Upper lobe of left lung (tissue), 6 donors: ENCODE measurements around the gene SELENOH. TPM values are rescaled to one million over a fixed set of nuclear protein-coding genes. Genes with fewer than 3 reads are reported as not detected.

ENCODE experiments used
- ATAC-seq, 2 donors: fragments of 200-7000 bp; cut with Tn5 transposase; one replicate each; pipeline ENCODE4 v1.9.1; 2022; ENCODE audit warnings: mild to moderate bottlenecking in 2 of 2, moderate library complexity in 2 of 2; ENCODE audit not compliant: low FRiP score in 2 of 2
- DNase-seq, 2 donors: peaks; one replicate each; pipeline ENCODE4 v3.0.0-alpha.2; 2019 to 2020
- H3K27ac ChIP-seq, 4 donors: fragments of 200-600 bp; sonication (generic); one replicate each; pipeline ENCODE4 v1.5.1; 2016 to 2019
- H3K27me3 ChIP-seq, 4 donors: fragments of 200-600 bp; sonication (generic); one replicate each; pipeline ENCODE4 v1.5.1; 2017 to 2019
- H3K36me3 ChIP-seq, 4 donors: fragments of 200-600 bp; sonication (generic); one replicate each; pipeline ENCODE4 v1.5.1; 2016 to 2019
- H3K4me1 ChIP-seq, 4 donors: fragments of 200-600 bp; sonication (generic); one replicate each; pipeline ENCODE4 v1.5.1; 2018 to 2019
- H3K4me3 ChIP-seq, 4 donors: fragments of 200-600 bp; sonication (generic); one replicate each; pipeline ENCODE4 v1.5.1; 2017 to 2019; ENCODE audit warnings: mild to moderate bottlenecking in 2 of 4, moderate library complexity in 1 of 4
- H3K9me3 ChIP-seq, 4 donors: fragments of 200-600 bp; sonication (generic); one replicate each; pipeline ENCODE4 v1.5.1; 2018 to 2019
- EP300 ChIP-seq, 4 donors: sonication (generic); formaldehyde crosslinking; IDR thresholded peaks; one replicate each; pipeline ENCODE4 v1.5.1; 2017; ENCODE audit warnings: antibody characterized with exemption in 4 of 4, control low read depth in 2 of 4
- POLR2A ChIP-seq, 4 donors: fragments of 450-650 bp; IDR thresholded peaks; one replicate each; pipeline ENCODE4 v1.5.1; 2016 to 2017; ENCODE audit warnings: antibody characterized with exemption in 4 of 4, mild to moderate bottlenecking in 2 of 4
- POLR2AphosphoS5 ChIP-seq, 2 donors: sonication (generic); formaldehyde crosslinking; IDR thresholded peaks; one replicate each; pipeline ENCODE4 v1.5.1; 2017; ENCODE audit warnings: antibody characterized with exemption in 2 of 2
- WGBS, 2 donors: methylation state at CpG; one replicate each; pipeline ENCODE4 v1.1.5; 2017 to 2018; 5-methylcytosine and 5-hydroxymethylcytosine counted together
- total RNA-seq, 6 donors: library from RNA; depleted of rRNA in 4 of 6; stranded (reverse); fragments of >200 nt in 4 of 6; gene quantifications; one replicate each; pipeline versions ENCODE4 v1.1.0 to v1.2.1, GENCODE V29; 2016 to 2021
- TF ChIP-seq, protein P1 (sequence below), 6 experiments: fragments of 450-650 bp in 4 of 6; fragments of 200-600 bp in 2 of 6; sonication (generic) in 2 of 6; IDR thresholded peaks; one replicate each; pipeline ENCODE4 v1.5.1; 2016 to 2019; ENCODE audit warnings: antibody characterized with exemption in 6 of 6
- donor health status: DM: no; HTN: no; CAD: no; lungs with moderate emphysema.
- donor health status: DM: no; HTN: yes; CAD: no; lungs with severe emphysema.

SELENOH gene
- total RNA-seq, 6 donors from 2014 or later, result 56.6 to 138 (median 120) TPM

DNA sequence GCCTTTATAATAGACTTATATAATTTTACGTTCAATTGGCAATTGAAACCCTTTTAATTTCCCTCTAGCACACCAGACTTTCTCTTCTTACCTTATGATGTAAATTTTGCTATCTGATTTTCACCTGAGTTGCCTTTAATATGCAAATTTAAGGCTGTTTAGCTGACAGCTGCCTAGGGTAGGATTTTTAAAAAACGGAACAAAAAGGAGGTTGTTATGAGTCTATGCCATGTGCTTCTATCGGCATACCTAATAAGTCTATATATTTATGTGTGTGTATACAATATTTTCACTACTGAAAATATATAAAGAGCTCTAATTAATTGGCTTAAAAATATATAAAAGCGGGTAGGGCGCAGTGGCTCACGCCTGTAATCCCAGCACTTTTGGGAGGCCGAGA, 11.8 kb upstream of the SELENOH start:
- no peaks in the 10 kb centered on the region for H3K27me3 ChIP-seq
- no peak for ATAC-seq

DNA sequence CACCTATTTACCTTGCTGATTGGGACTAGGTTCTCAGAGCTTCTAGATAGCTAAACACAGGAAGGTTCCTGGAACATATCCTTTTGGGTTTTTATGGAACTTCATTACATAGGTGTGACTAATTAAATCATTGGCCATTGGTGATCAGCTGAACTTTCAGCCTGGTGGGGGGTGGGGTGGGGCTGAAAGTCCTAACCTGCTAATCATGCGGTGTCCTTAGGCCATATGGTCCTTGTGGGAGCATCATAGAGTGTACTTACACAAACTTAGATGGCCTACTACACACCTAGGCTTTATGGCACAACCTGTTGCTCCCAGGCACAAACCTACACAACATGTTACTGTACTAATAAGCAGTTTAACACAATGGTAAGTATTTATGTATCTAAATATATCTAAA, 8.6 kb upstream of the SELENOH start:
- 86 to 91% methylated on average over 1 of the region's 1 CpG for WGBS, 2 donors
- DNase-seq, result no peak
- Histone ChIP-seq H3K4me1 (peaks cover 0 to 3% (median 0%) of the 10 kb centered on the region in 4 donors), H3K4me3 (no peak overlapping the region), H3K27ac (no peak overlapping the region), H3K36me3 (peaks cover 0 to 4% (median 1%) of the 10 kb centered on the region in 4 donors), H3K9me3 (no peaks in the 10 kb centered on the region), H3K27me3 (no peaks in the 10 kb centered on the region)
- ATAC-seq, result no peak
- no peak for TF ChIP-seq EP300 (IDR thresholded peaks at IDR 0.05)
- TF ChIP-seq, protein P1, sequence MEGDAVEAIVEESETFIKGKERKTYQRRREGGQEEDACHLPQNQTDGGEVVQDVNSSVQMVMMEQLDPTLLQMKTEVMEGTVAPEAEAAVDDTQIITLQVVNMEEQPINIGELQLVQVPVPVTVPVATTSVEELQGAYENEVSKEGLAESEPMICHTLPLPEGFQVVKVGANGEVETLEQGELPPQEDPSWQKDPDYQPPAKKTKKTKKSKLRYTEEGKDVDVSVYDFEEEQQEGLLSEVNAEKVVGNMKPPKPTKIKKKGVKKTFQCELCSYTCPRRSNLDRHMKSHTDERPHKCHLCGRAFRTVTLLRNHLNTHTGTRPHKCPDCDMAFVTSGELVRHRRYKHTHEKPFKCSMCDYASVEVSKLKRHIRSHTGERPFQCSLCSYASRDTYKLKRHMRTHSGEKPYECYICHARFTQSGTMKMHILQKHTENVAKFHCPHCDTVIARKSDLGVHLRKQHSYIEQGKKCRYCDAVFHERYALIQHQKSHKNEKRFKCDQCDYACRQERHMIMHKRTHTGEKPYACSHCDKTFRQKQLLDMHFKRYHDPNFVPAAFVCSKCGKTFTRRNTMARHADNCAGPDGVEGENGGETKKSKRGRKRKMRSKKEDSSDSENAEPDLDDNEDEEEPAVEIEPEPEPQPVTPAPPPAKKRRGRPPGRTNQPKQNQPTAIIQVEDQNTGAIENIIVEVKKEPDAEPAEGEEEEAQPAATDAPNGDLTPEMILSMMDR (IDR thresholded peaks at IDR 0.05), result no peak
- TF ChIP-seq POLR2AphosphoS5 (IDR thresholded peaks at IDR 0.05), result no peak
- TF ChIP-seq POLR2A (IDR thresholded peaks at IDR 0.05), result no peak

More for the DNA sequence above, 11.8 kb upstream of the SELENOH start:
- Histone ChIP-seq H3K4me3 (no peak overlapping the region), H3K27ac (no peak overlapping the region), H3K36me3 (no peaks in the 10 kb centered on the region), H3K9me3 (no peaks in the 10 kb centered on the region), H3K4me1 (peaks cover 0 to 3% (median 0%) of the 10 kb centered on the region in 4 donors)
- DNase-seq, result no peak
- TF ChIP-seq POLR2AphosphoS5 (IDR thresholded peaks at IDR 0.05) (no peak), EP300 (IDR thresholded peaks at IDR 0.05) (no peak), POLR2A (IDR thresholded peaks at IDR 0.05) (no peak)
- TF ChIP-seq, protein P1 (IDR thresholded peaks at IDR 0.05), result no peak
- 93 to 95% methylated on average over 7 of the region's 7 CpGs for WGBS, 2 donors

DNA sequence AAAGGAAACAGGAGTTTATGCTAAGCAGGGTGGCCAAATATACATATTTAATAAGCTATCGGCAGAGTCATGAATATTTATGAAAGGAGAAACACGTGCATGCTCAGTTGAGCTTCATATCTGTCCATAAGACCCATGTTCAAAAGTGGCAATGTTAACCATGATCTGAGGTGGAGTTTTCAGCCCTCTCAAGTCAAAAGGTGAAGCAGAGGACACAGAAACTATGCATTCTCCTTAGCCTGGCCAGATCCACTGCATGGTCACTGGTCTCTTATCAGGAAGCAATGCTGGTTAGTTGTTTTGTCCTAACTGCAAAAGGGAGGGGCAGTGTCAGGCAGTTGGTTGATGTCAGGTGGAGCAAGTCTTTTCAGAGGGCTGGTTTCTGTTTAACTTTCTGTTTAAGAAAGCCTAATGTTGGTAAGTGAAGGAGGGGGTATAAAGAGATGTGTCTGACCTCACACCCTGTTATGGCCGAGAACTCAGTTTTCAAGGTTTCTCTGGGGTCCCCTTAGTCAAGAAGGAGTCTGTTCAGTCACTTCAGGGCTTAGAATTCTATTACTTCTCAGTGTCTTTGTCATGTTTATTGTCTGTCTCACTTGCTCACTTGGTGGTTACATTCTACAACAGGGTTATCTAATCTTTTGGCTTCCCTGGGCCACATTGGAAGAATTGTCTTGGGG, 5.5 kb upstream of the SELENOH start:
- H3K4me3 ChIP-seq, result no peak overlapping the region
- peaks cover 0 to 23% (median 12%) of the 10 kb centered on the region in 4 donors for H3K36me3 ChIP-seq
- H3K4me1 ChIP-seq, result peaks cover 0 to 7% (median 1%) of the 10 kb centered on the region in 4 donors
- DNase-seq (no peak), ATAC-seq (no peak)
- no peak overlapping the region for H3K27ac ChIP-seq
- H3K27me3 ChIP-seq, result no peaks in the 10 kb centered on the region
- no peaks in the 10 kb centered on the region for H3K9me3 ChIP-seq
- TF ChIP-seq, protein P1 (IDR thresholded peaks at IDR 0.05), result no peak
- TF ChIP-seq EP300 (IDR thresholded peaks at IDR 0.05) (no peak), POLR2AphosphoS5 (IDR thresholded peaks at IDR 0.05) (no peak), POLR2A (IDR thresholded peaks at IDR 0.05) (no peak)
- 76 to 87% methylated on average over 3 of the region's 3 CpGs for WGBS, 2 donors

DNA sequence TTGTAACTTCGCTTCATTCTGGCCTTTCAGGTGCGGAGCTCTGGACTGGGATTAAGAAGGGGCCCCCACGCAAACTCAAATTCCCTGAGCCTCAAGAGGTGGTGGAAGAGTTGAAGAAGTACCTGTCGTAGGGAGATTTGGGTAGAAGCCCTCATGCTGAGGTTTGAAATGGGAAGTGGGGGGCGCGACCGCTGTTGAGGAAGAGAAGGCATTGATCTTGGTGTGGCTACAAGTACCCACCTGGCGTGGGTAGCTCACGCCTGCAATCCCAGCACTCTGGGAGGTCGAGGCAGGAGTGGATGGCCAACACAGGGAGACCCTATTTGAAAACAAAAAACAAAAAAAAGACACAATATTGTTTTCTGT, 779 bp downstream of the SELENOH start:
- Histone ChIP-seq H3K27me3 (no peaks in the 10 kb centered on the region), H3K27ac (peak overlapping the region; percentile 94 to 96 (median 95)), H3K9me3 (no peaks in the 10 kb centered on the region), H3K4me1 (peaks cover 9 to 21% (median 14%) of the 10 kb centered on the region in 4 donors), H3K4me3 (peak overlapping the region; percentile 81 to 93 (median 87)), H3K36me3 (peaks cover 2 to 56% (median 28%) of the 10 kb centered on the region in 4 donors)
- DNase-seq (no peak), ATAC-seq (no peak)
- WGBS, 2 donors, result 1 to 2% methylated on average over 10 of the region's 10 CpGs
- TF ChIP-seq POLR2AphosphoS5 (IDR thresholded peaks at IDR 0.05) (no peak), EP300 (IDR thresholded peaks at IDR 0.05) (no peak)
- TF ChIP-seq, protein P1 (IDR thresholded peaks at IDR 0.05), result no peak

DNA sequence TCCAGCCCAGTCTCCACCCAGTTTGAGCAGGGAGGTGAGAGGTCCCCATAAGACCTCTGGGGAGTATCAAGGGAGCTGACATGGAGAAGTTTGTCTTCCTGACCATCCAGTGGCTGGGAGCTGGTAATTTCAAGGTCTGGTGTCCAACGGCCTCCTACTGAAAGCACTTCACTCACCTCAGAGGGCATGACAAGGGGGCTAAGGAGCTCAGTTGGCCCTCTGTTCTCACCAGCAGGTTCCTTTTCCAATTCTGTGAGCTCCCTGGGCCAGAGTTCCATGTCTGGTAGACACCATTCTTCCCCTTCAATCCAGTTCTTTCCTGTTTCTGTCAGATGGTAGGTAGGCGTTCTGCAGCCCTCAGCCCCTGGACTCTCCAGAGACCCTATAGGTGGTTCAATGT, 3.1 kb downstream of the SELENOH start:
- H3K27me3 ChIP-seq, result no peaks in the 10 kb centered on the region
- H3K4me3 ChIP-seq, result no peak overlapping the region
- TF ChIP-seq POLR2A (IDR thresholded peaks at IDR 0.05), result no peak
- TF ChIP-seq, protein P1 (IDR thresholded peaks at IDR 0.05), result no peak
- TF ChIP-seq POLR2AphosphoS5 (IDR thresholded peaks at IDR 0.05), result no peak
- no peak for TF ChIP-seq EP300 (IDR thresholded peaks at IDR 0.05)
- H3K36me3 ChIP-seq, result peaks cover 2 to 35% (median 17%) of the 10 kb centered on the region in 4 donors
- H3K9me3 ChIP-seq, result no peaks in the 10 kb centered on the region
- peaks cover 9 to 21% (median 14%) of the 10 kb centered on the region in 4 donors for H3K4me1 ChIP-seq
- no peak overlapping the region for H3K27ac ChIP-seq
- WGBS, 2 donors, result 88 to 94% methylated on average over 2 of the region's 2 CpGs
- ATAC-seq (no peak), DNase-seq (no peak)
